Heart left ventricle (tissue), 16 donors: ENCODE results near the gene ADGRB3. TPM values are rescaled to one million over a fixed set of nuclear protein-coding genes. Genes with fewer than 3 reads are reported as not detected.
"Not testable (repeated sequence)": the region's sequence is repeated elsewhere in the genome, so short reads cannot be mapped to it uniquely, and the experiment has no call there.

ENCODE experiments used
- ATAC-seq, 4 donors: fragments of 200-7000 bp; cut with Tn5 transposase; one replicate each; pipeline ENCODE4 v1.9.1; 2020 to 2022; ENCODE audit warnings: moderate library complexity in 4 of 4, mild to moderate bottlenecking in 3 of 4, moderate number of reproducible peaks in 1 of 4
- DNase-seq, 5 donors: peaks; one replicate each; pipeline ENCODE4 v3.0.0-alpha.2; 2020
- H3K27ac ChIP-seq, 12 donors: fragments of 200-600 bp; sonication (generic) in 4 of 12; one replicate each; pipeline versions ENCODE4 v1.5.0 to v1.8.0; 2016 to 2022; ENCODE audit warnings: mild to moderate bottlenecking in 2 of 12
- H3K27me3 ChIP-seq, 9 donors: fragments of 200-600 bp; sonication (generic) in 2 of 9; one replicate each; pipeline versions ENCODE4 v1.5.1 to v1.8.0; 2016 to 2022; ENCODE audit warnings: mild to moderate bottlenecking in 3 of 9
- H3K36me3 ChIP-seq, 9 donors: fragments of 200-600 bp; sonication (generic) in 2 of 9; one replicate each; pipeline versions ENCODE4 v1.5.0 to v1.8.0; 2018 to 2022; ENCODE audit warnings: mild to moderate bottlenecking in 2 of 9
- H3K4me1 ChIP-seq, 12 donors: fragments of 200-600 bp; sonication (generic) in 4 of 12; one replicate each; pipeline versions ENCODE4 v1.5.0 to v1.8.0; 2016 to 2022; ENCODE audit warnings: mild to moderate bottlenecking in 3 of 12
- H3K4me3 ChIP-seq, 12 donors: fragments of 200-600 bp; sonication (generic) in 4 of 12; one replicate each; pipeline versions ENCODE4 v1.5.0 to v1.8.0; 2017 to 2022; ENCODE audit warnings: mild to moderate bottlenecking in 9 of 12, moderate library complexity in 4 of 12
- H3K9me3 ChIP-seq, 12 donors: fragments of 200-600 bp; sonication (generic) in 4 of 12; one replicate each; pipeline versions ENCODE4 v1.5.0 to v1.8.0; 2016 to 2022; ENCODE audit warnings: mild to moderate bottlenecking in 1 of 12
- POLR2A ChIP-seq, 2 donors: fragments of 450-650 bp; IDR thresholded peaks; one replicate each; pipeline ENCODE4 v1.6.1; 2017; ENCODE audit warnings: antibody characterized with exemption in 2 of 2, mild to moderate bottlenecking in 2 of 2, moderate library complexity in 2 of 2
- WGBS, 4 donors: extraction: QIAGEN DNeasy Blood & Tissue Kit in 2 of 4; methylation state at CpG; one replicate each; pipeline versions ENCODE4 v1.1.5 to v1.1.7; 2013 to 2018; 5-methylcytosine and 5-hydroxymethylcytosine counted together
- intact Hi-C, 10 donors: fragments of 100-400 bp; cut with DNase I; formaldehyde crosslinking; loops; one replicate each; pipeline versions ENCODE4 v1.11.1 to v1.14.2; 2022
- polyA plus RNA-seq, 2 donors: library from polyadenylated mRNA; stranded (reverse); fragments of 200-250 nt; gene quantifications; one replicate each; pipeline ENCODE4 v1.2.3, GENCODE V29; 2013
- total RNA-seq, 9 donors: library from RNA; depleted of rRNA in 2 of 9; stranded (reverse); fragments of >200 nt in 2 of 9; fragmentation: NEBNext Ultra II Directional in 3 of 9; extraction: Animal tissue kit (Norgen Biotek cat#: 25700) in 3 of 9; gene quantifications; one replicate each; pipeline versions ENCODE4 v1.1.0 to v1.2.4, GENCODE V29; 2016 to 2023
- TF ChIP-seq, protein P1 (sequence below), 12 donors: fragments of 200-600 bp; sonication (generic) in 4 of 12; IDR thresholded peaks; one replicate each; pipeline versions ENCODE4 v1.5.0 to v1.8.0; 2018 to 2022; ENCODE audit warnings: antibody characterized with exemption in 12 of 12, mild to moderate bottlenecking in 5 of 12
- donor health status: ischemic (EF 13 %, LVEDD 7.1; RV severe dilation, severe dysfunction).
- donor health status: healthy with polysubstance abuse.
- donor health status: DM: no; HTN: yes; CAD: no.
- donor health status: DM: no; HTN: no; CAD: no.
- donor health status: ischemic (EF 25% LVEDD 6.9; RV normal size, moderate dysfunction).
- donor health status: ischemic (EF 25% LVEDD 5.7; RV mildly dilated, moderate dysfunction).
- donor health status: healthy.
- donor health status: DM: yes; HTN: yes; CAD: no.
- donor health status: ischemic (EF 35%, LVEDD 5.7; RV mildly dilated, moderate dysfunction).
- donor health status: nonischemic (EF 11% LVEDD 7.7; RV severe dilation, severe dysfunction).
- donor health status: DM: yes; HTN: yes; CAD: no.
- donor health status: PGD.
- donor health status: ischemic (EF 29% LVEDD 5.4; RV normal size, mild dysfunction).
- donor health status: nonischemic (EF 23%, LVEDD 6.1; RV moderate dilation, normal function).

The ADGRB3 gene
- total and polyA plus RNA-seq, 11 donors = 0.51 to 2.5 (median 1.1) TPM

GRCh38 chr6:68875403-68875802 is 240.3 kb downstream of the ADGRB3 start:
- no peak for TF ChIP-seq POLR2A (IDR thresholded peaks at IDR 0.05)
- TF ChIP-seq, protein P1, sequence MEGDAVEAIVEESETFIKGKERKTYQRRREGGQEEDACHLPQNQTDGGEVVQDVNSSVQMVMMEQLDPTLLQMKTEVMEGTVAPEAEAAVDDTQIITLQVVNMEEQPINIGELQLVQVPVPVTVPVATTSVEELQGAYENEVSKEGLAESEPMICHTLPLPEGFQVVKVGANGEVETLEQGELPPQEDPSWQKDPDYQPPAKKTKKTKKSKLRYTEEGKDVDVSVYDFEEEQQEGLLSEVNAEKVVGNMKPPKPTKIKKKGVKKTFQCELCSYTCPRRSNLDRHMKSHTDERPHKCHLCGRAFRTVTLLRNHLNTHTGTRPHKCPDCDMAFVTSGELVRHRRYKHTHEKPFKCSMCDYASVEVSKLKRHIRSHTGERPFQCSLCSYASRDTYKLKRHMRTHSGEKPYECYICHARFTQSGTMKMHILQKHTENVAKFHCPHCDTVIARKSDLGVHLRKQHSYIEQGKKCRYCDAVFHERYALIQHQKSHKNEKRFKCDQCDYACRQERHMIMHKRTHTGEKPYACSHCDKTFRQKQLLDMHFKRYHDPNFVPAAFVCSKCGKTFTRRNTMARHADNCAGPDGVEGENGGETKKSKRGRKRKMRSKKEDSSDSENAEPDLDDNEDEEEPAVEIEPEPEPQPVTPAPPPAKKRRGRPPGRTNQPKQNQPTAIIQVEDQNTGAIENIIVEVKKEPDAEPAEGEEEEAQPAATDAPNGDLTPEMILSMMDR (IDR thresholded peaks at IDR 0.05) = no peak
- Histone ChIP-seq H3K27ac (no peak overlapping the region), H3K9me3 (no peaks in the 10 kb centered on the region), H3K4me3 (no peak overlapping the region), H3K4me1 (no peaks in the 10 kb centered on the region), H3K27me3 (no peaks in the 10 kb centered on the region), H3K36me3 (no peaks in the 10 kb centered on the region)
- DNase-seq (no peak), ATAC-seq (no peak)
- intact Hi-C loops = loop anchor here in 6 of 10 donors (5.0 to 10.0 kb wide), 8 partner anchors 79 to 1232 kb away; no protein-coding TSS in a partner anchor
- 86 to 90% (median 88%) methylated on average over 2 of the region's 2 CpGs for WGBS, 4 donors

GRCh38 chr6:68876792-68877493 is 241.9 kb downstream of the ADGRB3 start:
- TF ChIP-seq, protein P1 (IDR thresholded peaks at IDR 0.05) = peak; percentile 21 to 62 (median 46)
- no peak for TF ChIP-seq POLR2A (IDR thresholded peaks at IDR 0.05)
- no peak overlapping the region for H3K4me3 ChIP-seq
- no peaks in the 10 kb centered on the region for H3K27me3 ChIP-seq
- no peak for ATAC-seq
- DNase-seq = no peak
- 13 to 17% (median 15%) methylated on average over 2 of the region's 2 CpGs for WGBS, 4 donors
- no peak overlapping the region for H3K27ac ChIP-seq
- H3K9me3 ChIP-seq = no peaks in the 10 kb centered on the region
- intact Hi-C loops = loop anchor here in 6 of 10 donors (5.0 to 10.0 kb wide), 8 partner anchors 78 to 1230 kb away; no protein-coding TSS in a partner anchor
- H3K36me3 ChIP-seq = no peaks in the 10 kb centered on the region
- H3K4me1 ChIP-seq = no peaks in the 10 kb centered on the region

- Histone ChIP-seq H3K27ac (no peak overlapping the region), H3K4me3 (no peak overlapping the region), H3K9me3 (peaks cover 0 to 6% (median 0%) of the 10 kb centered on the region in 12 donors), H3K27me3 (no peaks in the 10 kb centered on the region), H3K36me3 (no peaks in the 10 kb centered on the region), H3K4me1 (no peaks in the 10 kb centered on the region)
- intact Hi-C loops = loop anchor here in 1 of 10 donors (10.0 kb wide), 1 partner anchor 835 kb away; no protein-coding TSS in a partner anchor
- ATAC-seq = peak in 2 of 4 donors; percentile 50 to 63
- peak in 1 of 5 donors; percentile 25 for DNase-seq
- 62 to 74% (median 71%) methylated on average over 4 of the region's 4 CpGs for WGBS, 4 donors
- TF ChIP-seq POLR2A (IDR thresholded peaks at IDR 0.05) = no peak
- TF ChIP-seq, protein P1 (IDR thresholded peaks at IDR 0.05) = no peak
Observed at GRCh38 chr6:68880050-68880813, 245.2 kb downstream of the ADGRB3 start.

DNA sequence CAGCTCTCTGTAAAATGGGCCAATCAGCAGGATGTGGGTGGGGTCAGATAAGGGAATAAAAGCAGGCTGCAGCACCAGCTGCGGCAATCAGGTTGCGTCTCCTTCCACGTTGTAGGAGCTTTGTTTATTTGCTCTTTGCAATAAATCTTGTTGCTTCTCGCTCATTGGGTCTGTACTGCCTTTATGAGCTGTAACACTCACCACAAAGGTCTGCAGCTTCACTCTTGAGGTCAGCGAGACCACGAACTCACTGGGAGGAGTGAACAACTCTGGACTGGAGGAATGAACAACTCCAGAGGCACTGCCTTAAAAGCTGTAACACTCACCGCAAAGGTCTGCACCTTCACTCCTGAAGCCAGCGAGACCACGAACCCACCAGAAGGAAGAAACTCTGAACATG is 248.2 kb downstream of the ADGRB3 start:
- not testable (repeated sequence) for H3K27me3 ChIP-seq, DNase-seq, H3K36me3 ChIP-seq, H3K4me3 ChIP-seq, H3K4me1 ChIP-seq, H3K9me3 ChIP-seq, ATAC-seq, H3K27ac ChIP-seq
- 89 to 92% (median 91%) methylated on average over 9 of the region's 9 CpGs for WGBS, 4 donors
- intact Hi-C loops = loop anchor here in 1 of 10 donors (10.0 kb wide), 1 partner anchor 831 kb away; no protein-coding TSS in a partner anchor
